Kidney epithelial cell (primary cell): ENCODE data around the gene GFPT1. TPM values are rescaled to one million over a fixed set of nuclear protein-coding genes. Genes with fewer than 3 reads are reported as not detected.

Experiments
- DNase-seq: peaks from one replicate; pipeline ENCODE4 v3.0.0-alpha.2; 2010; ENCODE audit warnings: low read depth
- H3K27me3 ChIP-seq: 2 replicates; pipeline ENCODE4 v1.6.0; 2011; ENCODE audit warnings: low read length; ENCODE audit not compliant: control insufficient read depth, insufficient read depth
- H3K36me3 ChIP-seq: 2 replicates; pipeline ENCODE4 v1.5.1; 2011; ENCODE audit warnings: low read length; ENCODE audit not compliant: control insufficient read depth, insufficient read depth
- H3K4me3 ChIP-seq: 2 replicates; pipeline ENCODE4 v1.5.1; 2011; ENCODE audit warnings: low read depth, mild to moderate bottlenecking, control low read depth, low read length
- CTCF ChIP-seq: IDR thresholded peaks from 2 replicates; pipeline ENCODE4 v1.5.1; 2011; ENCODE audit warnings: mild to moderate bottlenecking, moderate library complexity, low read length, control low read depth, inconsistent platforms; ENCODE audit not compliant: insufficient read depth, poor library complexity, severe bottlenecking
- total RNA-seq: library from RNA; depleted of rRNA; stranded (reverse); fragments of >200 nt; gene quantifications from 2 replicates; pipeline ENCODE4 v1.2.3, GENCODE V29; 2015

GFPT1 gene
- total RNA-seq, 1 donor from 2014 or later: 59.5 TPM

DNA sequence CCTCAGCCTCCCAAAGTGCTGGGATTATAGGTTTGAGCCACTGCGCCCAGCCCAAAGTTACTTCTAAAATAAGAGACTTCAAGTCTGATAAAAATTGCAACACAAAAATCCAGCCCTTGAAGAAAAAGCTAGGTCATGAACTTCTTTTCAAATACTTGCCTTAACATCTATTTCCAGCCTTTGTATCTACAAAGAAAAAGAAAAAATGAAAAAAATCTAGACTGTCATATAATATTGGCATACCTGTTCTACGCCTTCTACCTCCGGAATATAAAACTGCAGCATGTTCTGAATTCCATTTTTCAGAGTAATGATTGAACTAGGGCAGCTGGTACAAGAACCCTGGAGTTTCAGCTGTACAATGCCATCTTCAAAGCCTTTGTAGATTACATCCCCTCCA is 13.1 kb upstream of the GFPT1 start:
- Histone ChIP-seq H3K4me3 (no peak overlapping the region), H3K27me3 (no peaks in the 10 kb centered on the region), H3K36me3 (peaks cover 1% of the 10 kb centered on the region)
- TF ChIP-seq CTCF: no peak
- no peak for DNase-seq

GRCh38 chr2:69397234-69397633 is 10.2 kb upstream of the GFPT1 start:
- Histone ChIP-seq H3K27me3 (no peaks in the 10 kb centered on the region), H3K36me3 (peaks cover 1% of the 10 kb centered on the region), H3K4me3 (no peak overlapping the region)
- DNase-seq: no peak
- no peak for TF ChIP-seq CTCF

DNA sequence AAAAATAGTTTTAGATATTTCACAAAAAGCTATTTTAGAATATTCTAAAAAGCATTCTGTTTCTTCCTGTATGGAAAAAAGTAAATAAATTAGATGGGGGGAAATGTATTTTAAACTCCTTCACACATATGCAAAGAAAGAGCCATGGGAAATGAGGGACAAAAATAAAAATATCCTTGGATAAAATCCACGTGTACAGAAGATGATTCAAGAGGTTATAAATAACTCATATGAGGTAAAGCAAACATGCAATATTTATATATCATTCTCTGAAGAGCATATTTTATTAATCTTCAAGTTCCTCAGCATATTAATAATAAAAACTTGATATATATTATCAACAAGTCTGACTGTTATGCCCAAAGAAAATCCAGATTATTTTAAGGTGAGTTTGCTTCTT is 8.8 kb upstream of the GFPT1 start:
- Histone ChIP-seq H3K27me3 (no peaks in the 10 kb centered on the region), H3K4me3 (no peak overlapping the region), H3K36me3 (peaks cover 1% of the 10 kb centered on the region)
- TF ChIP-seq CTCF: no peak
- DNase-seq: no peak

GRCh38 chr2:69393963-69394362 is 6.9 kb upstream of the GFPT1 start:
- Histone ChIP-seq H3K4me3 (no peak overlapping the region), H3K36me3 (peaks cover 1% of the 10 kb centered on the region), H3K27me3 (no peaks in the 10 kb centered on the region)
- no peak for TF ChIP-seq CTCF
- no peak for DNase-seq

GRCh38 chr2:69390471-69390870 is 3.4 kb upstream of the GFPT1 start:
- TF ChIP-seq CTCF: no peak
- Histone ChIP-seq H3K4me3 (no peak overlapping the region), H3K27me3 (no peaks in the 10 kb centered on the region), H3K36me3 (no peaks in the 10 kb centered on the region)
- DNase-seq: no peak

DNA sequence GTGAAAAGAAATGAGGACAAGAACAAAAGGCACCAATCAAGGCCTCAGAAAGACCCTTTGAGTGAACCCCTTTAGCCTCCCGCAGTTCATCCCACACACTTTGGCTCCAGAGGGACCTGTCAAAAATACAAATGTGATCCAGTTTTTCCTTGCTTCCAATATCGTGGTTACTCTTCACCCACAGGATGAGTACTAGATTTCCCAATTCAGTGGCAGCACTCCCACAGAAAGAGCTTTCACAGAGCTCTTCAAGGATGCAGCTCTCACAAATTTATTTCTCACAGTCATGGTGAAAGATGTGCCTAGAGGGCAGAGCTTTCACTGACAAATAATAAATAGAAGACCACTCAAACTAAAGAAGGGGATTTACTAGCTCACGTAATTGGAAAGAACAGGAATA is 3.0 kb upstream of the GFPT1 start:
- no peak for DNase-seq
- TF ChIP-seq CTCF: no peak
- Histone ChIP-seq H3K36me3 (no peaks in the 10 kb centered on the region), H3K4me3 (no peak overlapping the region), H3K27me3 (no peaks in the 10 kb centered on the region)
